ENCODE data around the gene ATP8A1. TPM values are rescaled to one million over a fixed set of nuclear protein-coding genes. Genes with fewer than 3 reads are reported as not detected.

ATP8A1 gene
- total and polyA plus RNA-seq, 2 of the 8 experiments (the other 6 are each of a cell fraction or from before 2014, with no cell fraction given), result 3.7 to 14.9 TPM

GRCh38 chr4:42464550-42465094, 192.3 kb downstream of the ATP8A1 start:
- H2BK20ac ChIP-seq (ENCODE audit: low read length), result no peak overlapping the region
- no peak overlapping the region for H3K4me3 ChIP-seq (ENCODE audit: extremely low read depth in 1 of 4, insufficient read depth in 2 of 4, low read depth in 3 of 4, low read length in 4 of 4)
- H2BK5ac ChIP-seq (ENCODE audit: low read depth, low read length), result no peak overlapping the region
- no peak overlapping the region for H2BK15ac ChIP-seq (ENCODE audit: low read length)
- H3K9ac ChIP-seq (replicated peaks in 1 of 4; ENCODE audit: extremely low read depth in 1 of 4, low read depth in 3 of 4, low read length in 3 of 4), result no peak overlapping the region
- no peak for TF ChIP-seq SUZ12 (IDR thresholded peaks at IDR 0.05; ENCODE audit: low read length)
- TF ChIP-seq POLR2AphosphoS5 (IDR thresholded peaks at IDR 0.05; ENCODE audit: low read depth, low read length), result no peak
- TF ChIP-seq E2F6 (IDR thresholded peaks at IDR 0.05), result no peak
- no peak for TF ChIP-seq BRCA1 (IDR thresholded peaks at IDR 0.05; ENCODE audit: low read depth, low read length)
- TF ChIP-seq SP1 (IDR thresholded peaks at IDR 0.05; ENCODE audit: low read depth, low read length), result no peak
- TF ChIP-seq SAP30 (IDR thresholded peaks at IDR 0.05; ENCODE audit: insufficient read depth, insufficient replicate concordance, low read length), result no peak
- no peak for TF ChIP-seq FOSL1 (IDR thresholded peaks at IDR 0.05; ENCODE audit: insufficient read depth, low read depth, low read length)
- TF ChIP-seq JUND (IDR thresholded peaks at IDR 0.05; ENCODE audit: low read length), result no peak
- no peak for TF ChIP-seq RXRA (IDR thresholded peaks at IDR 0.05; ENCODE audit: insufficient read depth, low read depth, low read length)
- no peak for TF ChIP-seq SIX5 (IDR thresholded peaks at IDR 0.05; ENCODE audit: low read depth, low read length)
- no peak overlapping the region for H3K56ac ChIP-seq (replicated peaks; ENCODE audit: insufficient read length, low read depth, low read length)
- H2BK120ac ChIP-seq (replicated peaks; ENCODE audit: low read depth, low read length), result peak overlapping the region; percentile 92
- FAIRE-seq (no peak), DNase-seq (ENCODE audit: low read depth in 1 of 2, low spot score in 2 of 2) (no peak)
- ChIA-PET CTCF (ENCODE audit: partially characterized antibody) (interaction anchor here (1.0 to 1.2 kb wide), 3 partner anchors 27 to 66 kb away, joined by 3 to 4 read pairs (median 3); no protein-coding TSS in a partner anchor), POLR2A (ENCODE audit: partially characterized antibody) (no interaction called here)
- H4K91ac ChIP-seq (replicated peaks; ENCODE audit: insufficient read length, low read length), result peak overlapping the region; percentile 85
- H3K23me2 ChIP-seq (ENCODE audit: low read depth, low read length), result no peaks in the 10 kb centered on the region
- H3K4me1 ChIP-seq (replicated peaks in 1 of 4; ENCODE audit: control insufficient read depth in 3 of 4, insufficient read depth in 4 of 4, low read length in 3 of 4), result no peaks in the 10 kb centered on the region; a peak in 2 of 7 replicates
- H3K27me3 ChIP-seq (replicated peaks in 1 of 4; ENCODE audit: control insufficient read depth in 3 of 4, extremely low read depth in 1 of 4, insufficient read depth in 3 of 4, low read length in 3 of 4), result no peaks in the 10 kb centered on the region
- H3K79me2 ChIP-seq (ENCODE audit: control insufficient read depth in 1 of 2, insufficient read depth in 2 of 2, low read length in 2 of 2), result no peaks in the 10 kb centered on the region
- no peak overlapping the region for H4K8ac ChIP-seq (ENCODE audit: extremely low read depth, insufficient read depth, low read length)
- no peak overlapping the region for H3K23ac ChIP-seq (ENCODE audit: insufficient read length)
- WGBS, 2 experiments (ENCODE audit: extremely low coverage in 1 of 2, insufficient coverage in 1 of 2, insufficient read length in 1 of 2, insufficient replicate concordance in 2 of 2, low coverage in 1 of 2, low lambda C conversion rate in 2 of 2, missing lambda C conversion rate in 1 of 2), result 88% methylated on average over 8 of the region's 8 CpGs; no CpG with 5 or more reads in 1 of the 2 experiments
- H2AFZ ChIP-seq (ENCODE audit: low read length), result no peak overlapping the region
- no peak overlapping the region for H2AK5ac ChIP-seq (ENCODE audit: low read depth, low read length)
- no peaks in the 10 kb centered on the region for H3K36me3 ChIP-seq (ENCODE audit: control insufficient read depth in 2 of 4, insufficient read depth in 4 of 4, low read length in 3 of 4)
- H2BK12ac ChIP-seq (ENCODE audit: low read depth, low read length), result no peak overlapping the region
- no peaks in the 10 kb centered on the region for H3K9me3 ChIP-seq (ENCODE audit: insufficient read depth in 2 of 2, low read depth in 1 of 2, low read length in 1 of 2)
- H3K27ac ChIP-seq (ENCODE audit: low read depth, low read length), result no peak overlapping the region
- peaks cover 0 to 1% of the 10 kb centered on the region in 2 experiments for H4K20me1 ChIP-seq (replicated peaks in 1 of 2; ENCODE audit: control insufficient read depth in 1 of 2, insufficient read depth in 2 of 2, low read length in 2 of 2)
- no peak overlapping the region for H3K18ac ChIP-seq (ENCODE audit: extremely low read depth, low read length)
- H3K14ac ChIP-seq (ENCODE audit: insufficient read length), result no peak overlapping the region
- H3K4me2 ChIP-seq (ENCODE audit: insufficient read depth in 1 of 2, low read depth in 2 of 2, low read length in 2 of 2), result no peak overlapping the region
- H4K5ac ChIP-seq (ENCODE audit: insufficient read length, low read depth, low read length), result no peak overlapping the region
- H3K4ac ChIP-seq (replicated peaks; ENCODE audit: insufficient read length, low read depth, low read length), result no peak overlapping the region
- H3K79me1 ChIP-seq (ENCODE audit: low read depth, low read length), result no peaks in the 10 kb centered on the region
